GM19324 (cell line): Measurements from ENCODE around the gene OR1E2.
"Not testable (repeated sequence)": the region's sequence is repeated elsewhere in the genome, so short reads cannot be mapped to it uniquely, and the experiment has no call there.

Experiments used
- ATAC-seq: cut with Tn5 transposase; IDR thresholded peaks from one replicate; pipeline ENCODE4 v1.9.1; 2021; ENCODE audit warnings: mild to moderate bottlenecking, moderate library complexity; ENCODE audit not compliant: unreplicated experiment, low FRiP score

The OR1E2 gene

DNA sequence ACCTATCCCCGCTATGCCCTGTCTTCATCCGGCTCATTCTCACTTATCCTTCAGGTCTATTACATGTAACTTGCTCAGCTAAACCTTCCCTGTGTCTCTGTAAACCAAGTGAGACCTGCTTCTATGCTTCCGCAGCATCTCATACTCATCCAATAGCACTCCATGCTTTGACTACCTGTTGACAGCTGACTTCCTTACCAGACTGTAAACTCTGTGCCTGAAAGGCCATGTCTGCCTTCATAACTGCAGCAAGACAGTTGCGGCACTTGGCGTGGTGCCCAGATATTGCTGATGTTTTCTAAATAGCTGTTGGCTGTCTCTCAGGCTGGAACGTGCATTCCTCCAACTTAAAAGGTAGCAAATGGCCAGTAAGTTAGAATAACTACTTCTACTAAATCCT is 33.6 kb downstream of the OR1E2 start:
- no peak for ATAC-seq

DNA sequence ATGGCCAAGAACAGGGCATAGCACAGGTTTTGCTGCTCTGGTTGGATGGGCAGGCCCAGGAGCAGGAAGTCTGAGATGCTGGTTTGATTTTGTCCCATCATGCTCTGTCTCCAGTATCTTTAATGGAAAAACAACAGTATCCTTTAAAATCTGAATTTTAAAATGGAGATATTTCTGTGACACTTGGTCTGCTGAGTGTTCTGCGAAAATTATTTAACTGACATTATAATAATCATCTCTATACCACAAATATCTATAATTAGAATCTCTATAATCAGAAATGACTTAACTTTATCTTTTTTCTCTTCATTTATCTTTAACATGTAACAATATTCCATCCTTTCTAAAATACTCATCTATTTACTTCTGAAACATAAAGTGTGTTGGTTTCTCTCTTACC is 35.3 kb downstream of the OR1E2 start, which contains the start of gene OR1E1:
Gene OR1E1, minus strand, starts transcription at position 101 of the 400 bp plus-strand sequence. Its CDS starts 0 bp downstream, at position 101.
- no peak for ATAC-seq

DNA sequence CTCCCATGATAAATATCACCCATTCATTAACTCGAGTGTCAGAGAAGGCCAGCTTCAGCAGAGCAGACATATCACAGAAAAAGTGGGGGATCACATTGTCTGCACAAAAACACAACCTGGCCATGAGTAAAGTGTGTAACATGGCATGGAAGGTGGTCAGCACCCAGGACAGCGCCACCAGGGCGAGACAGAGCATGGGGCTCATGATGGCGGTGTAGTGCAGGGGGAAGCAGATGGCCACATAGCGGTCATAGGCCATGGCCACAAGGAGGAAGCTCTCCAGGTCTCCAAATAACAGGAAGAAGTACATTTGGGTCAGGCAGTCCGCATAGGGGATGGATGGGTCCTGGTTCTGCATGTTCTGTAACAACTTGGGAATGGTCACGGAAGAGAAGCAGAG is 35.8 kb downstream of the OR1E2 start:
- not testable (repeated sequence) for ATAC-seq

DNA sequence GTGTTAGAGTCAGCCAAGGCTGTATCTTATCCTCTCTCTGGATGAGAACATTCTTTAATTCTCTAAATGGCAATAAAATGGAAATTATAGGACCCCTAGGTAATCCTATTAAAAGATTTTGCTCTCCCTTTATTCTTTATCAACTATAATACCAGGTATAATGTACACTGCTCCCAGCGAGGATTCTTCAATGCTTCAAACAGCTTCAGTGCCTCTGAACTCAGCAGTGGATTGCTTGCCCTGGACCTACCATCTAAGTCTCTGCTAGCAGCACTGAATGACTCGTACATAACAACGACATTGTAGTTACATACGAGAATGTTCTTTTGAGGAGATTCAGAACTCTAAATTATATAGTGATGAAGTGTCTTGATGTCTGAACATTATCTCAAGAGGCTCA is 43.9 kb downstream of the OR1E2 start:
- no peak for ATAC-seq

DNA sequence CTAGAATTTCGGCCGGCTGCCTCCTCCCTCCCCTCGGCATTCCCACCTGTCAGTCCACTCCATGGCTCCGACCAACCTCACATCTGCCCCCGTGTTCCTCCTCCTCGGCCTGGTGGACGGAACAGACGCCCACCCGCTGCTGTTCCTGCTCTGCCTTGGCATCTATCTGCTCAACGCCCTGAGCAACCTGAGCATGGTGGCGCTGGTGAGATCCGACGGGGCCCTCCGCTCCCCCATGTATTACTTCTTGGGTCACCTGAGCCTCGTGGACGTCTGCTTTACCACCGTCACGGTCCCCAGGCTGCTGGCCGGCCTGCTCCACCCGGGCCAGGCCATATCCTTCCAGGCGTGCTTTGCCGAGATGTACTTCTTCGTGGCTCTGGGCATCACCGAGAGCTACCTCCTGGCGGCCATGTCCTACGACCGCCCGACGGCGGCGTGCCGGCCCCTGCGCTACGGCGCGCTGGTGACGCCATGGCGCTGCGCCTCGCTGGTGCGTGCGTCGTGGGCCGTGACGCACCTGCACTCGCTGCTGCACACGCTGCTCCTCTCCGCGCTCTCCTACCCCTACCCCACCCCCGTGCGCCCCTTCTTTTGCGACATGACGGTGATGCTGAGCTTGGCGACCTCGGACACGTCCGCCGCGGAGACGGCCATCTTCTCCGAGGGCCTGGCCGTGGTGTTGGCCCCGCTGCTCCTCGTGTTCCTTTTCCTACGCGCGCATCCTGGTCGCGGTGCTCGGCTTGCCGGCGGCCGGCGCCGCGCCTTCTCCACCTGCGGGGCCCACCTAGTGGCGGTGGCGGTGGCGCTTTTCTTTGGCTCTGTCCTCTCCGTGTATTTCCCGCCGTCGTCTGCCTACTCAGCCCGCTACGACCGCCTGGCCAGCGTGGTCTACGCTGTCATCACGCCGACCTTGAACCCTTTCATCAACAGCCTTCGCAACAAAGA is 47.5 kb downstream of the OR1E2 start, which contains the start of gene OR3A2:
Gene OR3A2, minus strand, starts transcription at position 440 of the 948 bp plus-strand sequence.
- ATAC-seq: no peak
